ENCODE data around the gene MAPKAP1.

DNA sequence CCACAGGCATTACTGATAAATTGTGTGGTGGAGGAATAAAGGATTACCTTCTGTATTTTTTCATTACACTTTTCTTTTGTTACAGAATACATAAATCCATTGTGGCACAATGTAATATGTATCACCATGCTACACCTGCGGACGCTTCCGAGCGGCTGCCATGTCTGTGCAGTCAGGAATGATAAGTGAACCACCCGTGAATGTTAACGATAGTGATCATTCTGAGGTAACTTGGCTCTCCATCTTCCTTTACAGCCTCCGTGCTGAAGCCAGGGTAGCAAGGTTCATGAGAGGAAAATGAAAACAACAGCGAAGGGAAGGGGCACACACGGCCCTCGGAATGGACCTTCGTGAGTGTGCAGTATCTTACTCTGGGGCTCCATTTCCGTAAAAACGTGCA is 161.2 kb downstream of the MAPKAP1 start:
- TF ChIP-seq EZH2 (IDR thresholded peaks at IDR 0.05; ENCODE audit: borderline replicate concordance, low read depth, low read length, severe bottlenecking) = no peak
- TF ChIP-seq, protein P1, sequence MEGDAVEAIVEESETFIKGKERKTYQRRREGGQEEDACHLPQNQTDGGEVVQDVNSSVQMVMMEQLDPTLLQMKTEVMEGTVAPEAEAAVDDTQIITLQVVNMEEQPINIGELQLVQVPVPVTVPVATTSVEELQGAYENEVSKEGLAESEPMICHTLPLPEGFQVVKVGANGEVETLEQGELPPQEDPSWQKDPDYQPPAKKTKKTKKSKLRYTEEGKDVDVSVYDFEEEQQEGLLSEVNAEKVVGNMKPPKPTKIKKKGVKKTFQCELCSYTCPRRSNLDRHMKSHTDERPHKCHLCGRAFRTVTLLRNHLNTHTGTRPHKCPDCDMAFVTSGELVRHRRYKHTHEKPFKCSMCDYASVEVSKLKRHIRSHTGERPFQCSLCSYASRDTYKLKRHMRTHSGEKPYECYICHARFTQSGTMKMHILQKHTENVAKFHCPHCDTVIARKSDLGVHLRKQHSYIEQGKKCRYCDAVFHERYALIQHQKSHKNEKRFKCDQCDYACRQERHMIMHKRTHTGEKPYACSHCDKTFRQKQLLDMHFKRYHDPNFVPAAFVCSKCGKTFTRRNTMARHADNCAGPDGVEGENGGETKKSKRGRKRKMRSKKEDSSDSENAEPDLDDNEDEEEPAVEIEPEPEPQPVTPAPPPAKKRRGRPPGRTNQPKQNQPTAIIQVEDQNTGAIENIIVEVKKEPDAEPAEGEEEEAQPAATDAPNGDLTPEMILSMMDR (IDR thresholded peaks at IDR 0.05; ENCODE audit: borderline replicate concordance, extremely low read depth, low read length, poor library complexity, severe bottlenecking) = no peak

All from DND-41 (cell line).